ENCODE results near the gene CCDC92B. TPM values are rescaled to one million over a fixed set of nuclear protein-coding genes. Genes with fewer than 3 reads are reported as not detected.
A peak's percentile ranks its signal among the peaks of the same experiment; 100 is the strongest.

The CCDC92B gene
- total RNA-seq, 1 donor from 2014 or later: 0.20 TPM

DNA sequence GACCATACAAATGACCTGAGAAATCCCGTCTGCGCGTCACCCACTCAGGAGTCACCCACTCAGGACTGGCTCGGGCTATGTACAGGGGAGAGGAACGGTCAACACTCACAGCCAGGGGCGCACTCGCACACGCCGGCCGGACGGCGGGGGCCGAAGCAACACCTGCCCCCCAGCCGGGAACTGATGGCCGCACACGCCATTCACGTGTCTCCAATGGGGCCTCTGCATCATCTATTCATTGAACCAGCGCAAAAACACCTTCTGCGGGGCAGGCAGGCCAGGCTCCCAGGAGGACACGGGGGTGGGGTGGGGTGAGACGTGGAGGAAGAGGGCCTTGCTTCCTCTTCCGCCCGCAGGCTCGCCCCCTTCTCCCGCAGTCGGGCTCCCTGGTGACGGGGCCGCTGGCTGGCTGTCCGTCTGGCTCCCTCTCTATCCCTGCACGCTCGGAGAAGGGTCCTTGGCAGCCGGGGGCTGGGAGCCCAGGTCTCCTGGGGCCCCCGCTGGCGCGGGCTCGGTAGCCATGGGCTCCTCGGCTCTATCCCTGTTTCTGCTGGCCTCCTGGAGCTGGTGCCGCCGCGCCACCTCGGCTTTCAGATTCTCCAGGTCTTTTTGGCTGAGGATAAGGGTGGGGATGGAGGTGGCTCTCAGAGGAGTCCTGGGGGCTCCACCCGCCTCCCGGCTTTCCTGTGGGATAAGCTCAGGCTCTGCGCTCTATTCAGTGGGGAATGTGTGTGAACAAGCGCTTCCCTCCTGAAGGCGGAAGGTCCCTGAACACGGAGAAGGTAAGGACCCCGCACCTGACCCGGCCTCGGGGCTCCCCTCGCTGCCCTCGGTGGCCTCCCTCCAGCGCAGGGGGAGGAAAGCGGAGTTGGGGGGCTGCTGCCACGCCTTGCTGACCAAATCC lies 59.0 kb downstream of the CCDC92B start:
- Histone ChIP-seq H3K9me3 (no peaks in the 10 kb centered on the region), H3K27ac (peak overlapping the region; percentile 86), H3K36me3 (peaks cover 49% of the 10 kb centered on the region), H3K4me1 (peaks cover 28% of the 10 kb centered on the region), H3K27me3 (no peaks in the 10 kb centered on the region), H3K4me3 (no peak overlapping the region)
- ATAC-seq (no peak), DNase-seq (peak; percentile 65)
- intact Hi-C loops (cut with DNase I): no loop called here
- TF ChIP-seq, protein P1, sequence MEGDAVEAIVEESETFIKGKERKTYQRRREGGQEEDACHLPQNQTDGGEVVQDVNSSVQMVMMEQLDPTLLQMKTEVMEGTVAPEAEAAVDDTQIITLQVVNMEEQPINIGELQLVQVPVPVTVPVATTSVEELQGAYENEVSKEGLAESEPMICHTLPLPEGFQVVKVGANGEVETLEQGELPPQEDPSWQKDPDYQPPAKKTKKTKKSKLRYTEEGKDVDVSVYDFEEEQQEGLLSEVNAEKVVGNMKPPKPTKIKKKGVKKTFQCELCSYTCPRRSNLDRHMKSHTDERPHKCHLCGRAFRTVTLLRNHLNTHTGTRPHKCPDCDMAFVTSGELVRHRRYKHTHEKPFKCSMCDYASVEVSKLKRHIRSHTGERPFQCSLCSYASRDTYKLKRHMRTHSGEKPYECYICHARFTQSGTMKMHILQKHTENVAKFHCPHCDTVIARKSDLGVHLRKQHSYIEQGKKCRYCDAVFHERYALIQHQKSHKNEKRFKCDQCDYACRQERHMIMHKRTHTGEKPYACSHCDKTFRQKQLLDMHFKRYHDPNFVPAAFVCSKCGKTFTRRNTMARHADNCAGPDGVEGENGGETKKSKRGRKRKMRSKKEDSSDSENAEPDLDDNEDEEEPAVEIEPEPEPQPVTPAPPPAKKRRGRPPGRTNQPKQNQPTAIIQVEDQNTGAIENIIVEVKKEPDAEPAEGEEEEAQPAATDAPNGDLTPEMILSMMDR (IDR thresholded peaks at IDR 0.05): no peak

DNA sequence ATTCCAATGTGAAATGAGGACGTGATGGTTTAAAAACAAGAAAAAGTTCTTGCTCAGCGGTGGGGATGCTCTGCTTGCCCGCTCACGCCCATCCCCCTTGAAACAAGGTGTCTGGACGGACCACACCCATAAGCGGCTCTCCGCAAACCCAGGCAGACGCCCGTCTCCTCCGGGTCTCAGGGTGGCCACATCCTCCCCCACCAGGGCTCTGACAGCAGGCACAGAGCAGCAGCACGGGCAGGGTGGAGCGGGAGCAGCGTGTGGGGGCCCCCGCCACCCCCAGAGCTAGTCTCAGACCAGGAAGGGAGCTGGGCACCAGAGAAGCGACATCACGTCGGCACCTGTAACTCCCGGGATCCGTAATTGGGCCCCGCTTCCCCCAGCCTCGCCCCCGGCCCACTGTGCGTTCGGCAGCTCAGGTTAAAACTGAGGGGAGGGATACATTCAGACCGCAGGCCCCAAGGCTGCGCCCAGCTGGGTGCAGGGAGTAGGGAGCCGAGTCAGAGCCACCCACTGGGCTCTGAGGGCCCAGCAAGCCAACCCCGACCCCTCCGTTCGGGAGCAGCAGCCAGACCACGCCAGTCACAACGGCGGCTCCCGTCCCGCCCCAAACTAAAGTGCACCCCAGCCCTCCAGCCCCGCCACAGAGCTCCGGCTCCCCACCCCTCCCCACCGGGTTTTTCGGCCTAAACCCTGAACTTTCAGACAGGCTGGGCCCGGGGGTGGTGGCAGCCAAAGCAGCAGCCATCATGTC lies 59.9 kb downstream of the CCDC92B start:
- Histone ChIP-seq H3K36me3 (peaks cover 45% of the 10 kb centered on the region), H3K4me3 (no peak overlapping the region), H3K4me1 (peaks cover 28% of the 10 kb centered on the region), H3K27ac (peak overlapping the region; percentile 86), H3K27me3 (no peaks in the 10 kb centered on the region), H3K9me3 (no peaks in the 10 kb centered on the region)
- peak; percentile 68 for DNase-seq
- intact Hi-C loops (cut with DNase I): no loop called here
- TF ChIP-seq, protein P1 (IDR thresholded peaks at IDR 0.05): no peak
- peak; percentile 1 for ATAC-seq

DNA sequence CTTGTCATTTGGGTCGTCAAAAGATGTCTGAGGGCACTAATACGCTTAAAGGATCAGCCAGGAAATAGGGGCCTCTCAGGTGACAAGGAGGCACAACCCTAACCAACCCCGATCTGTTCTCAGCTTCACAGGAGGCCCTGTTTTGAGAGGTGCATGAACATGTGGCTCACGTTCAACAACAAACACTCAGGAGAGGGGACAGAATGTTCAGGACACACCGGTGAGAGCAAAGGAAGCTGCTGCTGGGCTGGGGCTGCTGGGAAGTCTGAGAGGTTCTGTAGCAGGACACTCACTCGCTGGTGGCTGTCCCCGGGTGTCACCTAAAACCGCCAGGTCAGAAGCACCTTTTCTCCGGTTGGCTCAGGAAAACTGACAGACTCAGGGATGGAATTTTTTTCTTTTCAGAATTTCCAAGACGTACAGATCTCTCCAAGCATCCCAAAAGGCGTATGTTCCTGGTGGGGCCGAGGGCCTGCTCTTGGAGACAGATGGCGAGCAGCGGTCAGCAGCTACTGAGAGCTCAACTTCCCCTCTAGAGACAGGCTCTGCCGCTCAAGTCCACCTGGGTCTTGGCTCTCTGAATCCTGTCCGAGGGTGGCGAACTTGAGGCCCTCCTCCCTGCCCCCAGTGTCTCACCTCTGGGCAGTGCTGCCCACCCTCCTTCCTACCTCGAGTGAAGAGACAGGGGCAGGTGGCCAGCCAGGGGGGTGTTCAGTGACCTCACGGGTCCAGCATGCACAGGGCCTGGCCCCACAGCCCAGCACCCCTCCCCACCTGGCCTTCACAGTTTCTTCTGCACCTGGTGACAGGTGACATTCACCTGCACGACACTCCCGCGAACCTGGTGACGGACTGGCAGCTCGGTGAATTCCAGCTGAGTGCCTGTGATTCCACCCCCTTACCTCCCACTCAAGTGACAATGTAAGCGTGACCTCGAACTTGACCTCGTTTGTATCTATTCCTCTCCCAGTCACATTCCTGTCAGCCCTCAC lies 60.8 kb downstream of the CCDC92B start:
- peaks cover 46% of the 10 kb centered on the region for H3K36me3 ChIP-seq
- H3K27ac ChIP-seq: peak overlapping the region; percentile 86
- no peak overlapping the region for H3K4me3 ChIP-seq
- TF ChIP-seq, protein P1 (IDR thresholded peaks at IDR 0.05): no peak
- H3K9me3 ChIP-seq: no peaks in the 10 kb centered on the region
- peak; percentile 86 for DNase-seq
- peaks cover 32% of the 10 kb centered on the region for H3K4me1 ChIP-seq
- H3K27me3 ChIP-seq: no peaks in the 10 kb centered on the region
- peak; percentile 84 for ATAC-seq
- intact Hi-C loops (cut with DNase I): no loop called here

DNA sequence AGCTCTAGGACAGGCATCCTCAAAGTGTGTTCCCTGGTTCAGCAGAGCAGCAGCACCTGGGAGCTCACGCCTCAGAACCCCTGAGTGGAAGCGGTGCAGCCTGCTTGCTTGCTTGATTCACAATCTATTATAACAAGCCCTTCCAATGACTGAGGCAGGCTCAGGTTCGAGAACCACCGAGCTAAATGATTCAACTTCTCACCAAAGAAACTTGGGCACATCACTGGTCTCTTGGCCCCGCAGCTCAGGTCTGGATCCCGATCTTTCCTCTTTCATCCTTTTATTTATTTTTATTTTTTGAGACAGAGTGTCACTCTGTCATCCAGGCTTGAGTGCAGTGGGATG lies 62.4 kb downstream of the CCDC92B start:
- peaks cover 46% of the 10 kb centered on the region for H3K36me3 ChIP-seq
- no peaks in the 10 kb centered on the region for H3K27me3 ChIP-seq
- peaks cover 32% of the 10 kb centered on the region for H3K4me1 ChIP-seq
- H3K9me3 ChIP-seq: no peaks in the 10 kb centered on the region
- intact Hi-C loops (cut with DNase I): no loop called here
- TF ChIP-seq, protein P1 (IDR thresholded peaks at IDR 0.05): no peak
- no peak overlapping the region for H3K4me3 ChIP-seq
- no peak for ATAC-seq
- DNase-seq: peak; percentile 64
- peak overlapping the region; percentile 51 for H3K27ac ChIP-seq

DNA sequence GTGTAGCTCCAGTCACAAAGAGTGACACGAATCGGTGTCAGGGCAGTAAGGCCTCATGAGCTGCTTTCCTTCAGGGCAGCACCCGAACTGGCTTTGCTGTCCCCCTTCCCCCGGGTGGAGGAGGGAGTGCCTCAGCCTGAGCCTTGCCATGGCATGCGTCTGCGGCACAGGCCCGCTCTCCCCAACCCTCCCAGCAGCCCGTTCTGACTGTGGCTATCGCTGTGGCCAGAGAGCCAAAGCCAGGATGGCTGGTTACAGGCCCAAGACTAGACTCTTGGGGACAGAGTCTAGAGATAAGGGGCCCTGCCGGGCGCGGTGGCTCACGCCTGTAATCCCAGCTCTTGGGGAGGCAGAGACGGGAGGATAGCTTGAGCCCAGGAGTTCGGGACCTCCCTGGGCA lies 63.8 kb downstream of the CCDC92B start:
- ATAC-seq: no peak
- peaks cover 49% of the 10 kb centered on the region for H3K36me3 ChIP-seq

More for the DNA sequence above, 63.8 kb downstream of the CCDC92B start:
- H3K27me3 ChIP-seq: no peaks in the 10 kb centered on the region
- intact Hi-C loops (cut with DNase I): no loop called here
- peaks cover 32% of the 10 kb centered on the region for H3K4me1 ChIP-seq
- TF ChIP-seq, protein P1 (IDR thresholded peaks at IDR 0.05): no peak
- peak; percentile 57 for DNase-seq
- H3K27ac ChIP-seq: no peak overlapping the region
- H3K9me3 ChIP-seq: no peaks in the 10 kb centered on the region
- no peak overlapping the region for H3K4me3 ChIP-seq
